HFF-Myc (cell line): ENCODE data around the gene SSMEM1.

Experiments
- DNase-seq: peaks from one replicate; pipeline ENCODE4 v3.0.0-alpha.2; 2011; ENCODE audit warnings: low read depth; ENCODE audit errors: extremely low read depth
- H3K4me3 ChIP-seq: replicated peaks from 2 replicates; pipeline ENCODE4 v1.5.1; 2011; ENCODE audit warnings: low read depth, mild to moderate bottlenecking, control low read depth, low read length
- CTCF ChIP-seq: IDR thresholded peaks from 2 replicates; pipeline ENCODE4 v1.5.1; 2012; ENCODE audit warnings: mild to moderate bottlenecking, low read depth, low read length, control low read depth; ENCODE audit errors: missing control alignments

Gene SSMEM1

GRCh38 chr7:130207642-130208041, at the start of gene SSMEM1:
Gene SSMEM1, plus strand, starts transcription at chr7:130207860. Its CDS starts 51 bp downstream, at chr7:130207911.
- TF ChIP-seq CTCF, result no peak
- DNase-seq, result no peak

GRCh38 chr7:130160023-130160422, 47.6 kb upstream of the SSMEM1 start:
- H3K4me3 ChIP-seq, result no peak overlapping the region
- TF ChIP-seq CTCF, result no peak
- DNase-seq, result no peak

More at GRCh38 chr7:130207642-130208041, at the start of gene SSMEM1:
- H3K4me3 ChIP-seq, result no peak within 1 kb of the TSS

- no peak overlapping the region for H3K4me3 ChIP-seq
- TF ChIP-seq CTCF, result no peak
- no peak for DNase-seq
These were observed 47.2 kb upstream of the SSMEM1 start for GRCh38 chr7:130160455-130160854.

GRCh38 chr7:130162196-130162595, 45.5 kb upstream of the SSMEM1 start:
- DNase-seq, result no peak
- no peak for TF ChIP-seq CTCF
- no peak overlapping the region for H3K4me3 ChIP-seq

GRCh38 chr7:130174237-130174959, 33.3 kb upstream of the SSMEM1 start:
- TF ChIP-seq CTCF, result no peak
- no peak for DNase-seq

GRCh38 chr7:130178251-130178650, 29.4 kb upstream of the SSMEM1 start:
- no peak overlapping the region for H3K4me3 ChIP-seq
- TF ChIP-seq CTCF, result no peak
- DNase-seq, result no peak

More at GRCh38 chr7:130174237-130174959, 33.3 kb upstream of the SSMEM1 start:
- H3K4me3 ChIP-seq, result no peak overlapping the region

GRCh38 chr7:130179631-130180030, 28.0 kb upstream of the SSMEM1 start:
- no peak for DNase-seq
- no peak overlapping the region for H3K4me3 ChIP-seq
- no peak for TF ChIP-seq CTCF
